Activated CD4-positive, alpha-beta T cell treated with anti-CD3 and anti-CD28 coated beads, Interleukin-2, Interleukin-6, amounts not matched to agents 100 ng/mL and 50 ng/mL, durations not matched to agents 16 hours and 8 hours (primary cell): ENCODE results near the gene REL.
"Not testable (repeated sequence)": the region's sequence is repeated elsewhere in the genome, so short reads cannot be mapped to it uniquely, and the experiment has no call there.

Experiments used
- DNase-seq: peaks from one replicate; pipeline ENCODE4 v3.0.0-alpha.2; 2020

Gene REL

DNA sequence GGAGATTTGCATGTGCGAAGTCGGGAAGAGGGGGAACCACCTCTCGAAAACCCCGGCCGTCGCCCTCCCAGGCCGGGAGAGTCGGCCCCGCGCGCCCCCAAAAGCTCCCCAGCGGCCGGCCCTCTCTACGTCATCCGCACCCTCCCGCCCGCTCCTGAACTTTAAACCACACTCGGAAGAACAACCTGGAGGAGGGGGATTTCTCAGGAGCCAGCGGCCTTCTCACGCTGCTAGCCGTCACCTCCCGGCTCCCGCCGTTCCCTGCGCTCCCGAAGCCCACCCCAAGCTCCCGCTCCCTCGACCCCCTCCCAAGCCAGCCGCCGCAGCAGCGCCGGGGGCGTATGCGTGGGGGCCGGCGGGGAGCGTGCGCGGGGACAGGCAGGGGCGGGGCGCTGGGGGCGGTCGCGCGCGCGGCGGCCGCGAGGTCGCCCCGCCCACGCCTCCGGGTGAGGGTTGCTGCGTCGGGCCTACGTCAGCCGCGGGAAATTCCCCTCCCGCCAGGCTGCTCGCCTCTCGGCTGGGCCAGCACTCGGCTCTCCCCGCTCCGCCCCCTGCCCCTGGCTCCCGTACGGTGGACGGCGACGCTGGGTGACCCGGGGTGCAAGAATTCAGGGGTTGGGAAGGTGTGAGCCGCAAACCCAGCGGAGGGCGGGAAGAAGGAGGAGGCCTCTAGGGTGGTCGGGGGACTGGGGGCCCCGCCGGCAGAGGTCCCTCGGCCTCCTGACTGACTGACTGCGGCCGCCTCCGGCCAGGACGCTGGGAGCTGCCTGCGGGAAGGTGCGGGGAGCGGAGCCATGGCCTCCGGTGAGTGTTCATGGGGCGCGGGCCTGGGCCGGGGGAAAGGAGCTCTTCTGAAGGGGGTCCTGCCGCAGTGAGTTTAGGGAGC, at the start of gene REL:
TSS of gene REL (plus strand) at position 528 of the 886 bp plus-strand sequence. CDS start at position 795, 267 bp downstream.
- DNase-seq: peak; percentile 93

DNA sequence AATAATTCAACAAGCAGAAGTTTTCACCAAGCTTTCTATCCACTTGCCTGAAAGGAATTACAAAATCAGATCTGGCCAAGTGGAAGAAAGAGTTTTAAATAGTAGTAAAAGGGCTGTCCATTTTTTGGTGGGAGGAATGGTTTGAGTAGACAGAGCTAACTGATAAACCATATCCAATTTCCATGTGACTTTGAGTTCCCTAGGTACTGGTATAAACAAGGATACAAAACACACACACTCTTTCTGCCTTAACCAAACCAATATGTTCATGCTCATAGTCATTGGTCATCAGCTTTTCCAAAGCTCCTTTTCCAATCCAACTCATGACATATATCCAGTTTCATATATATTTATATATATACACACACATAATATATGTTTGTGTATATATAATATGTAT, 49.5 kb upstream of the REL start:
- no peak for DNase-seq

DNA sequence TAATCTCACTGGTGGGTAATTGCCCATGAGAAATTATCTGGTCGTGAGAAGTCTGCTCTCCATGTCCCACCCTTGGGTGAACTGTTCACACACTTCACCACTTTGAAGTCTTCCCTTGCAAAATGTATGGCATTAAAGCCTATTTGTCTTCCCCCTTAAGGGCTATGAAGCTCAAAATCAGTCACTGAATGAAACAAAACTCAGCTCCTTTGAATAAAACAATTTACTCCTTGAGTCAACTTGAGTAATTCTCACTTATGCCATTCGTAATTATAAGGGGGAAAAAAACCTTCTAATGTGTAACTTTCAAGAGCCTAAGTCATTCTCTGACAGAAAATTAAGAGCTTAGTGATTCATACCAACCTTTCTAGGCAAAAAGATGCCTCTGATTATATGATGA, 48.8 kb upstream of the REL start:
- no peak for DNase-seq

DNA sequence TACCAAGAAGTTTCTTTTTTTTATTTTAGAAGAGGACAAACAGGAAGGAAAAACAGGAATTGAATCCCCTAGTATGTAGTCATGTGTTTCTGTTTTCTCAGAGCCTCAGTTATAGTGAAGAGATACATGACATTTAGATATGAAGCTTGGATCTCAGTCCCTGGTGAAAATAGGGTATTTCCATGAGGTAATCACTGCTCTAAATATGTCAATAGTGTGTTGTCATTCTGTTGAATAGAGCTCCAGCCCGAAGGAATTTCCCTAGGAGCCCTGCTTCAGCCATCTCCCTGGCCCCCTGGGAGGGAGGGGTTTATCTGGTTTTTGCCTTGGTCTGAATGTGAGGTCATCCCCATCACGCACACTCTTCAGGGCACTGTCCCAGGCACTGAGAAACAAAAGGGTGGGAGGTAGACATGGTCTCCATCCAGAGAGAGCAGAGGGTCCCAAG, 47.1 kb upstream of the REL start:
- DNase-seq: no peak

DNA sequence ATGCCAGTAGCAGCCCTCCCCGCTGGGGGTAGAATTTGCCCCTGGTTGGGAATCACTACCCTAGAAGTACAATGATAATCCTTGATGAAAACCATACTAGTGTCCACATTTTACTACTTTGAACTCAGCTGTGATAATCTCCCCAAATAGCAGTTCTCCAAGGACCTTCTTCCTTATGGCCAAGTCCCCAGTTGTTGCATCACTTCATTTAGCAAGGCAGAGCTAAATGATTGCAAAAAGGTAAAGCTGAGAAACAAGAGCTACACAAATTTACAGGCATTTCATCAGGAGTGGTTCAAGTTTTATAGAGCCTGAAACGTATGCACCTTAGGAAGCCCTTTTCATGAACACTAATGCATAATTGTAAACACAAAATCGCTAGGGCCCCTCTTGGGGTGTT, 44.9 kb upstream of the REL start:
- DNase-seq: no peak

DNA sequence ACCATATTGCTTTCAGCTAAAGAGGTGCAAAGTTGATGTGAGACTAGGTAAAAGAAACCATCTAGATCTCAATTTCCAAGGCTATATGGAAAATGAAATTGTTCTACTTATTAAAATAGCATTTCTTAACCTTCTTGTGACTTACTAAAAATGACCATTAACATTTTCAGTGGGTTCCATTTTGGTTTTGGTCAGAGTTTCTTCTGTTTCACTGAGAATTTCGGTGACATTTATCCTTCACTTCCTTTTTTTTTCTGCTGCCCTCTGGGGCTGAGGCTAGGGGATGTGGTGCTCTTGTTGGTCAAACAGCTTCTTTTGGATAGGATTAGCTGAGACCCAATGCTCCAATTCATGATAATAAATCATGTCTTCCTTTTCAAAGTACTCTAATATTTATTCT, 44.3 kb upstream of the REL start:
- DNase-seq: no peak

DNA sequence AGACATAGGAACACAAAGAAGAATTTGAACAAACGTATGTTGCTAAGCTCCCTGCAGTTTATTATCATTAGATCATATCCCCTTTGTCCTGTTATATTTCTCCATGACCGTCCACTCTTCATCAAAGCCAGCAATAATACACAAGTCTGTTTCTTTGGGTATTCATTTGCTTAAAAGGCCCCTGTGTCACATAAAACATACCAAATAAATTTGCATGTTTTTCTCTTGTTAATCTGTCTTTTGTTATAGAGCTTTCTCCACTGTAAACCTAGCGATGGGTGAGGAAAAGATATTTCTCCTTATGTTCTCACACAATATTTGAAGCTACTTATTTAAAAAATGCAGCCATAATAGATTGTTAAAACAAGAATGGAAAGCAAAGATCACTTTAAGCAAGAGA, 42.9 kb upstream of the REL start:
- DNase-seq: no peak

DNA sequence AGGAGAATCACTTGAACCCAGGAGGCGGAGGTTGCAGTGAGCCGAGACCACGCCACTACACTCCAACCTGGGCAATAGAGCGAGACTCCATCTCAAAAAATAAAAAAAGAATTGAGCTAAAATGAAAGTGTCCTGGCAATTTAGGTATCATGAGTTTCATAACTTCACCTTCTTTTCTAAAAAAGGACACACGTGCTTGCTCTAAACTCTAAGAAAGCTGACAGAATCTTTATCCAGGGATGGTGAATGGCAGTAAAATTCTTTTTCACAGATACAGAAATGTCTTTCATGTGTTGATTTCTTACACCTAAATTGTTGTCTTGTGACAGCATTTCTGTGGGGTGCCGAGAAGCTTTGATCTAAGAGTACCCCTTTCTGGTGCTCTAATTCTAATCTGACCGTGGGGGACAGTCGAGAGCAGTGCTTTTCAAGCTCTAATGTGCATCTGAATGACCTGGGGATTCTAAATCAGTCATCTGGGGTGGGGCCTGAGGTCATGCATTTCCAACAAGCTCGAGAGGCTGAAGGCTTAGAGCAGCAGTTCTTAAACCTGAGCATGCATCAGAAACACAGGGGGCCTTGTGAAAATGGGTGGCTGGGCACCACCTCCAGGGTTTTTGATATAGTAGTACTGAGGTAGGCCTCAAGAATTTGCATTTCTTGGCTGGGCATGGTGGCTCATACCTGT, 42.1 kb upstream of the REL start:
- no peak for DNase-seq

DNA sequence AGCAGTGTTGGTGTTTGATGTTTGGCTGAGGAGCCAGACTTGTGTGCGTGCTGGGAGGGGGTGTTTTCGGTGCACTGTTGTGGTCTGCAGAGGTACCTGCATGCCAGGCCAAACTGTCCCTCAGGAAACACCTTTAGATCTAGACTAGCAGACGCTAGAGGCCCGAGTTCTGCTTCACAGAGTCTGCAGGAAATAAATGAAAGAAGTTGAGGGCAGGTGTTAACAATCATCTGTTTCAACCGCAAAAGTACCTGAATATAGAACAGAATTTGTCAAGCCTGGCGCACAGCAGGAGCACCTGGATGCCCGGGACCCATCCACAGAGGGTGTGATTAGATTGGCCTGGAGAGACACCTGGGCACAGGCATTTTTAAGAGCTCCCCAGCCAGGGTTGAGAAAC, 40.5 kb upstream of the REL start:
- no peak for DNase-seq

DNA sequence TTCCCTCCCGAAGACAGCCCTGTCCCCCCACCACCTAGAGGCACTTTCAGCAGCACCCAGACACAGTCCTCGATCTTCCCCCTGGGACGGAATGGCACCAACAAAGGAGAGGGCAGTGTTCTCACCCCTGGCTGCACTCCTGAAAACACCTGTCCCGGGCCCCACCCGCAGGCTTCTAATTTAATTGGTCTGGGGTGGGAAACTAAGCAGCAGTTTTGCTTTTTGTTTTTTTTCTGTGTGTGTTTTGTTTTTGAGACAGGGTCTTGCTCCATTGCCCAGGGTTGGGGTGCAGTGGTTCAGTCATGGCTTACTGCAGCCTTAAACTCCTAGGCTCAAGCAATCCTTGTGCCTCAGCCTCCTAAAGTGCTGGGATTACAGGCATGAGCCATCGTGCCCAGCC, 38.4 kb upstream of the REL start:
- no peak for DNase-seq

DNA sequence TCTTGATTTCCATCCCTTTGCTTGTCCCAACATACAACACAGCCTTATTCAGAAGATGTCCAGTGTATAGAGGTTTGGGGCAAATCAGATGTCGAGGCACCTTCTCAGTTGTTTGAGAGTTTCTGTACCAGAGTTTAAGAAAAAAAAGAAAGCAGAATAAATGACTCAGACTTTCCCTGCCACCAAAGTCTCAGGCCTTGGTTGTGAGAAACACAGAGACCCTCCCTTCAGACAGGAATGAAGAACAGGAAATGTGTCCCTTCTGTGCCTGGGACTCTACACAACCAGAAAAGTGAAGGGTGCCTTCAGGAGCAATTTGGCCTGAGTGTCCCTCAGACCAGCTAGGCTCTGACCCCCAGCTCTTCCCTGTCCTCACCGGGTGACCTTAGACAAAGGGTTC, 37.3 kb upstream of the REL start:
- DNase-seq: no peak

DNA sequence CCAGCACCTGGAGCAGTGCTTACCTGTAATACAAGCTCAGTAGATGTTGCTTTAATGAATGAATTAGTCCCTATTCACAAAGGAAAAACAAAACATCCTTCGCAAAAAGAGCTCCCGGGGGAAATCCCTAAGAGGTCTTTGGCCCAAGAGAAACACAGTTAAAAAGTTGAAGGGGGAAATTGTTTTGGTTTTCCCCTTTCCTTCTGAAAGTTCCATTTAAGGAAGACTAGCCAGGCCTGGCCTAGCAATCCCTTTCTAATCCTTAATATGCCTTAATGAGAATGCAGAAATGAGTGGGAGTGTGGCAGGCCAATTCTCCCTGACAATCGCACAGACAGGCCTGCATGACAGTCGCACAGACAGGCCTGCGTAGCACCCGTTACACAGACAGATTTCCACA, 33.5 kb upstream of the REL start:
- DNase-seq: no peak

DNA sequence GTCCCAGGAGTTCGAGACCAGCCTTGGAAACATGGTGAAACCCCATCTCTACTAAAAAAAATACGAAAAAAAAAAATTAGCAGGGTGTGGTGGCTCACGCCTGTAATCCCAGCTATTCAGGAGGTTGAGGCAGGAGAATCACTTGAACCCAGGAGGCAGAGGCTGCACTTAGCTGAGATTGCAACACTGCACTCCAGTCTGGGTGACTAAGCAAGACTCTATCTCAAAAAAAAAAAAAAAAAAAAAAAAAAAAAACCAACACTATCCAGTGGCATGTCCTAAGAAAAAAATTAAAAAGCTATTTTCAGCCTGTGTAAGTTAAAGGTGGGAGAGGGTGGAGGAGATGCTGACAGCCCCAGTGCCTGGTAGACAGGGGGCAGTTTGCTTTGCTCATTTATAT, 32.2 kb upstream of the REL start:
- no peak for DNase-seq

DNA sequence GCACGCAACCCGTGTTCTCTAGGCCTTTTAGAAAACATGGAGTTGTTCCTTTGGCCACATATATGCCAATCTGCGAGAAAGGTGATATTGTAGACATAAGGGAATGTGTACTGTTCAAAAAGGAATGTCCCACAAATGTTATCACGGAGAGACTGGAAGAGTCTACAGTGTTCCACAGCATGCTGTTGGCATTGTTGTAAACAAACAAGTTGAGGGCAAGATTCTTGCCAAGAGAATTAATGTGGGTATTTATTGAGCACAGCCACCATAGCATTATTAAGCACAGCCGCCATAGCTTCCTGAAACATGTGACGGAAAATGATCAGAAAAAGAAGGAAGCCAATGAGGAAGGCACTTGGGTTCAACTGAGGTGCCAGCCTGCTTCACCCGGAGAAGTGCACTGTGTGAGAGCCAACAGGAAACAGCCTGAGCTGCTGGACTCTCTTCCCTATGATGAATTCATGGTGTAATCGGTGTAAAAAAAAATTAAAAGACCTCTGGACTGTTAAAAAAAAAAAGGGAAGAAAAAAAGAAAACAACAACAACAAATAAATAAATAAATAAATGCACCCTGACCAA, 29.0 kb upstream of the REL start:
- no peak for DNase-seq

DNA sequence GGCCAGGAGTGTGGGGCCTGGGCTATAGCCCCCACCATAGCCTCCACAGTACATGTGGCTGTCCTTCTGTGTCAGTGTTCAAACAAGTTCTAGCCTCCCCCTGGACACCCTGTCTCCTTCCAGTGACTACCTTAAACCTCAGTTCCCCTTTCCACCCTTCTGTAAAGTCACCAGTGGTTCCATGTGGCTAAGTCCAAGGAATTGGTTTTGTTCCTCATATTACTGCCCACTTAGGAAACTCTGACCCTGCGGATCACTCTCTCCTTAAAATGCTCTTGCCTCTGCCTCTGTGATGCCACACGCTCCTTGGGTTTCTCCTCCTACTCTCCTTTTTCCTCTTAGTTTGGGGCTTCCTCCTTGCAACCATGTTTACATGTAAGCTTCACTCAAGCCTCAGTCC, 27.8 kb upstream of the REL start:
- no peak for DNase-seq

DNA sequence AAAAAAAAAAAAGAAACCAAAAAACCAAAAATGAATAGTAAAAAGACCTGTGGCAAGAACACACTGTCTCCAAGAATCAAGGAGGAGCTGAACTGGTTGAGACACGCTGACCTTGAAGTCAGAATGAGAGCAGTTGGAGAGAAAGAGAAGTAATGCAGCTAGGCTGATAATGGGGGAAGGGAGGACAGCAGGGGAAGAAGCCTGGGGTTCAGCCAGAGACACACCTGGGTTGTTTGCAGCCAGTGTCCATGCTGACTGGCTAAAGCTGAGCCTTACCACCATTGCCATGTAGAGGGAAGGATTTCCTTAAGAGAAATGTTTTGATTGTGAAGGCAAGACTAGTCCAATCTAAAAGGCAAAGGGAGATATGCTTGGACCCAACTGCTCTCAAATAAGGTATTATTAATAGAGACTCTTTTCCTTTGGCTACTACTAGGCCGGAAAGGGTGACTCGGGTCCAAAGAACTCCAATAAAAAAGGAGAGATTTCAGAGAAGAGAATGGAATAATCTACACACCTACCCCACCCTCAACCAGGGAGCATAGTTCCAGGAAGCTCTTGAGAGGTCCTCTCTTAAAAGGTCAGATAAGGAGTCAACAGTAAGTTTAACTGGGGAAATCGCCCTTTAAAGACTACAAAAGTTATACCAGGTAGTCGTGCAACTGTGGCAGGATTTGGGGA, 25.2 kb upstream of the REL start:
- DNase-seq: no peak

DNA sequence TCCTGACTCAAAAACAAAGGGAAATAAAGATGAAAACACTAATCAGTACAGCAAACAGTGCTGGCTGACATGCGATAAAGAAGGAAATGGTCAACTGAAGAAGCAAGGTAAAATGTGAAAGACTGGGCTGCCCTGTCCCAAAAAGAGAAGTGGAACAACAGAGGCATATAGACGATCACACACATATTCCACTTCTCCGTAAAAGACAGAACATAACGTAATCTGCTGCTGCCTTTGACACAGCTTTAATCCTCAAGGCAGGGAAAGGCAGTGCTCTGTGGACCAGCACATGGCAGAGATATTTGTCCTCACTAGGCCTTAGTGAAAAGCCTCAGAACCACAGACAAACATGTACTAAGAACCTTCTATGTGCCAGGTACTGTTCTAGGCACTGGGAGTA, 24.3 kb upstream of the REL start:
- DNase-seq: no peak

DNA sequence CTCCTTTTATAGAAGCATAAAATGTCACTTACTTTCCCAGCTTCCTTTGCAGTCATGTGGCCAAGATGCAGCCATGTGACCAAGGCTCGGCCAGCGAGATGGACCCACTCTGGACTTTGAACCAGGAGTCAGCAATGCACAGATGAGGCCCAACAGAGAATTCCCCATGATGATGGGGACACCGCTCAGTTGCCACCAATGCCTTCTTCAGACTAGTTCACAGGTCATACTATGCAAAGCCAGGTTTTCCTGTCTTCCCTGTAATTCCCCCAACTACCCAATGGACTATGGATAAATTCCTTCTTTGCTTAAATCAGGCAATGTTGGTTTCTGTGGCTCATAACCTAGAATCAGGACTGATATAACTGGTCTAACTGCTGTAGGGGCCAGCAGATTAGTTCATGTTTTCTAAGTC, 22.5 kb upstream of the REL start:
- DNase-seq: no peak

DNA sequence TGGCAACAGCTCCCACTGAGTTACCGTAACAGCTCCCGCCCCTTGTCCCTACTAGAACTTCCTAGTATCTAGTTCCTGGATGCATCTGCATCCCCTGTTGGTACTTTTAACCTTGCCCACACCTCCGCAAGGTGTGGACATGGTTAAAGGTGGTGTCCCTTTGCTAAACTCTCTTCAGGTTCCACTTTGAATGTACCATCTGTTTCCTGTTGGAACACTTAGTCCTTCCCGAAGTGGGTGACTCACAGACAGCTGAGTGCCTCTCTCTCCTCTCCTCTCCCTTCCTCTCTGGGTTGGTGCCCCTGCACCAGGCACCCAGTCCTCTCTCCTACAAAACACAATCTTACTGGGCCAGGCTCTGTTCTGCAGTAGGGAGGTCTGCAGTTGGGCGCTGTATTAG, 19.6 kb upstream of the REL start:
- DNase-seq: no peak

DNA sequence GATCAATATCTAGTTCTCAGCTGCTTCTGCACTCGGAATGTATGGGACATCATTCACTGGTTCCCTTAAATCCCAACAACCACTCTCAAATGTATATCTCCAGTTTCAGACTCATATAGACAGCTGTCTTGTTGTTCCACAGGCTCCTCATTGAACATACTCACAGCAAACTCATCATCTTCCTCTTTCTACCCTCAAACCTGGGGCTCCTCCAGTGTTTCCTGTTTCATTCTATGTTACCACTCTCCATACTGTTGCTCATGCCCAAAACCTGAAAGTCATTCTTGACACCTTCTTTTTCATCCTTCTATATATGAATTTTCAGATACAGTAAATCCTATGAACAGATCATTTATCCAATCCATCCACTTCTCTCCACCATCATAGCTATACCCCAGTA, 18.7 kb upstream of the REL start:
- no peak for DNase-seq

DNA sequence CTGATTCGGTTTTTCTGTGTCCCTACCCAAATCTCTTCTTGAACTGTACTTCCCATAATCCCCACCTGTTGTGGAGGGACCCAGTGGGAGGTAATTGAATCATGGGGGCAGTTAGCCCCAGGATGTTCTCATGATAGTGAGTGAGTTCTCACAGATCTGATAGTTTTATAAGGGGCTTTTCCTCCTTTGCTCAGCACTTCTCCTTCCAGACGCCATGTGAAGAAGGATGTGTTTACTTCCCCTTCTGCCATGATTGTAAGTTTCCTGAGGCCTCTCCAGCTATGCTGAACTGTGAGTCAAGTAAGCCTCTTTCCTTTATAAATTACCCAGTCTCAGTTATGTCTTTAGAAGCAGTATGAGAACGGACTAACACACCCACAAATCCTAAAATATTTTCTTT, 16.0 kb upstream of the REL start:
- DNase-seq: not testable (repeated sequence)

DNA sequence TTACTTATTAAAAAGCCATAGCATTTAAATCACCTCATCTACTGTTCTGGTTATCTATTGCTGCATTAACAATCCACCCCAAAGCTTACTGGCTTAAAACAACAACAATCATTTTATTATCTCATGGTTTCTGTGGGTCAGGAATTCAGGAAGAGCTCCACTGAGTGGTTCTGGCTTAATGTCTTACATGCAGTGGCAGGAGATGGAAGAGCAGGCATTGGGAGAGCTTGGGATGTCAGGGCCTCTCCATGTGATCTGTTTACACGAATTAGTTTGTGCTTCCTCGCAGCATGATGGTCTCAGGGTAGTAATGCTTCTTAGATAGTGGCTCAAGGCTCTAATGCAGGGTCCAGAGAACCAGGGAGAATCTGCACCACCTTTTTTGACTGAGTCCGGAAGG, 14.4 kb upstream of the REL start:
- DNase-seq: no peak

DNA sequence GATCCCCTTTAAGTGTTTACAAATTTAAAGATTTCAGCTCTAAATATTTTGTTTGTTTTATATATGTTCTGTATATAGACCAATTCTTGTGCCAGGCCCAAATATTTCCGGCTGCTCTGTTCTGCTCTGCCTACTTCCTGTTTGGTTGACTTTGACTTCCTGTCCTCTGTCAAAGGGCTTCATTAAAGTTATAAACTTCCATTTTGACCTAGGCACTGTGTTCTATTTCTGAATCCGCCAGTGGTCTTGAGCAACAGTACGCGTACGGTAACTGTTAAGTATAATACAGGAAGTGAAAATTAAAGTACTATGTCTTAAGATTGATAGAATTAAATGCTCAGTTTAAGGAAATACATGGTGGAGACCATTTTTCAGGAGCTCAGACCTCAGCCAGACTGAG, 13.5 kb upstream of the REL start:
- peak; percentile 51 for DNase-seq
